Measurements from ENCODE around the gene CTNNA2.

GRCh38 chr2:79982445-79982844 lies 469.6 kb downstream of the CTNNA2 start:
- no peak for TF ChIP-seq CTCF (IDR thresholded peaks at IDR 0.05)
- TF ChIP-seq POLR2A (IDR thresholded peaks at IDR 0.05): no peak
